ENCODE measurements around the gene PAPOLB.

PAPOLB gene

GRCh38 chr7:4873071-4873944 lies 11.5 kb upstream of the PAPOLB start:
- no peaks in the 10 kb centered on the region for H3K27me3 ChIP-seq (ENCODE audit: control insufficient read depth, insufficient read depth, low read length)
- H3K4me1 ChIP-seq (ENCODE audit: control insufficient read depth, insufficient read depth, low read length) = no peaks in the 10 kb centered on the region
- H3K9me3 ChIP-seq (ENCODE audit: control insufficient read depth, insufficient read depth, low read length) = no peaks in the 10 kb centered on the region

GRCh38 chr7:4871930-4872675 lies 10.3 kb upstream of the PAPOLB start:
- no peak overlapping the region for H3K4me3 ChIP-seq (ENCODE audit: low read depth, low read length)
- no peaks in the 10 kb centered on the region for H3K36me3 ChIP-seq (ENCODE audit: control insufficient read depth, insufficient read depth, low read length)
- H3K27me3 ChIP-seq (ENCODE audit: control insufficient read depth, insufficient read depth, low read length) = no peaks in the 10 kb centered on the region
- no peaks in the 10 kb centered on the region for H3K4me1 ChIP-seq (ENCODE audit: control insufficient read depth, insufficient read depth, low read length)
- H3K9me3 ChIP-seq (ENCODE audit: control insufficient read depth, insufficient read depth, low read length) = no peaks in the 10 kb centered on the region
- H3K9ac ChIP-seq (ENCODE audit: low read depth, low read length) = peak overlapping the region; percentile 47

More at GRCh38 chr7:4873071-4873944, 11.5 kb upstream of the PAPOLB start:
- Histone ChIP-seq H3K36me3 (ENCODE audit: control insufficient read depth, insufficient read depth, low read length) (peaks cover 3% of the 10 kb centered on the region), H3K9ac (ENCODE audit: low read depth, low read length) (no peak overlapping the region), H3K4me3 (ENCODE audit: low read depth, low read length) (no peak overlapping the region)

- Histone ChIP-seq H3K9me3 (ENCODE audit: control insufficient read depth, insufficient read depth, low read length) (no peaks in the 10 kb centered on the region), H3K4me3 (ENCODE audit: low read depth, low read length) (no peak overlapping the region), H3K4me1 (ENCODE audit: control insufficient read depth, insufficient read depth, low read length) (no peaks in the 10 kb centered on the region), H3K36me3 (ENCODE audit: control insufficient read depth, insufficient read depth, low read length) (no peaks in the 10 kb centered on the region), H3K27me3 (ENCODE audit: control insufficient read depth, insufficient read depth, low read length) (no peaks in the 10 kb centered on the region), H3K9ac (ENCODE audit: low read depth, low read length) (no peak overlapping the region)
Measured at GRCh38 chr7:4871056-4871680, 9.3 kb upstream of the PAPOLB start.

- Histone ChIP-seq H3K9me3 (ENCODE audit: control insufficient read depth, insufficient read depth, low read length) (no peaks in the 10 kb centered on the region), H3K36me3 (ENCODE audit: control insufficient read depth, insufficient read depth, low read length) (no peaks in the 10 kb centered on the region), H3K27me3 (ENCODE audit: control insufficient read depth, insufficient read depth, low read length) (peaks cover 6% of the 10 kb centered on the region), H3K4me3 (ENCODE audit: low read depth, low read length) (no peak overlapping the region), H3K4me1 (ENCODE audit: control insufficient read depth, insufficient read depth, low read length) (no peaks in the 10 kb centered on the region), H3K9ac (ENCODE audit: low read depth, low read length) (no peak overlapping the region)
Measured at GRCh38 chr7:4868493-4868892, 6.7 kb upstream of the PAPOLB start.

- peaks cover 2% of the 10 kb centered on the region for H3K4me1 ChIP-seq (ENCODE audit: control insufficient read depth, insufficient read depth, low read length)
- H3K36me3 ChIP-seq (ENCODE audit: control insufficient read depth, insufficient read depth, low read length) = no peaks in the 10 kb centered on the region
- H3K9ac ChIP-seq (ENCODE audit: low read depth, low read length) = no peak overlapping the region
- H3K9me3 ChIP-seq (ENCODE audit: control insufficient read depth, insufficient read depth, low read length) = no peaks in the 10 kb centered on the region
- H3K4me3 ChIP-seq (ENCODE audit: low read depth, low read length) = no peak overlapping the region
- peaks cover 10% of the 10 kb centered on the region for H3K27me3 ChIP-seq (ENCODE audit: control insufficient read depth, insufficient read depth, low read length)
Measured at GRCh38 chr7:4866528-4867496, 5.0 kb upstream of the PAPOLB start.

GRCh38 chr7:4862156-4862555 lies 326 bp upstream of the PAPOLB start:
- peak overlapping the region; percentile 29 for H3K9ac ChIP-seq (ENCODE audit: low read depth, low read length)
- H3K4me3 ChIP-seq (ENCODE audit: low read depth, low read length) = peak overlapping the region; percentile 69
- peaks cover 28% of the 10 kb centered on the region for H3K27me3 ChIP-seq (ENCODE audit: control insufficient read depth, insufficient read depth, low read length)
- H3K36me3 ChIP-seq (ENCODE audit: control insufficient read depth, insufficient read depth, low read length) = no peaks in the 10 kb centered on the region
- peaks cover 2% of the 10 kb centered on the region for H3K4me1 ChIP-seq (ENCODE audit: control insufficient read depth, insufficient read depth, low read length)
- H3K9me3 ChIP-seq (ENCODE audit: control insufficient read depth, insufficient read depth, low read length) = no peaks in the 10 kb centered on the region

- peaks cover 28% of the 10 kb centered on the region for H3K27me3 ChIP-seq (ENCODE audit: control insufficient read depth, insufficient read depth, low read length)
- no peaks in the 10 kb centered on the region for H3K36me3 ChIP-seq (ENCODE audit: control insufficient read depth, insufficient read depth, low read length)
- H3K9ac ChIP-seq (ENCODE audit: low read depth, low read length) = no peak overlapping the region
- peaks cover 2% of the 10 kb centered on the region for H3K4me1 ChIP-seq (ENCODE audit: control insufficient read depth, insufficient read depth, low read length)
- H3K9me3 ChIP-seq (ENCODE audit: control insufficient read depth, insufficient read depth, low read length) = no peaks in the 10 kb centered on the region
- peak overlapping the region; percentile 69 for H3K4me3 ChIP-seq (ENCODE audit: low read depth, low read length)
Measured at GRCh38 chr7:4861227-4861626, 603 bp downstream of the PAPOLB start.

GRCh38 chr7:4857189-4857588 lies 4.6 kb downstream of the PAPOLB start:
- Histone ChIP-seq H3K27me3 (ENCODE audit: control insufficient read depth, insufficient read depth, low read length) (peaks cover 20% of the 10 kb centered on the region), H3K4me3 (ENCODE audit: low read depth, low read length) (no peak overlapping the region), H3K4me1 (ENCODE audit: control insufficient read depth, insufficient read depth, low read length) (peaks cover 2% of the 10 kb centered on the region), H3K9ac (ENCODE audit: low read depth, low read length) (no peak overlapping the region), H3K9me3 (ENCODE audit: control insufficient read depth, insufficient read depth, low read length) (no peaks in the 10 kb centered on the region), H3K36me3 (ENCODE audit: control insufficient read depth, insufficient read depth, low read length) (no peaks in the 10 kb centered on the region)

GRCh38 chr7:4856336-4857057 lies 5.3 kb downstream of the PAPOLB start:
- Histone ChIP-seq H3K4me1 (ENCODE audit: control insufficient read depth, insufficient read depth, low read length) (no peaks in the 10 kb centered on the region), H3K9ac (ENCODE audit: low read depth, low read length) (no peak overlapping the region), H3K4me3 (ENCODE audit: low read depth, low read length) (no peak overlapping the region), H3K9me3 (ENCODE audit: control insufficient read depth, insufficient read depth, low read length) (no peaks in the 10 kb centered on the region), H3K27me3 (ENCODE audit: control insufficient read depth, insufficient read depth, low read length) (peaks cover 18% of the 10 kb centered on the region), H3K36me3 (ENCODE audit: control insufficient read depth, insufficient read depth, low read length) (no peaks in the 10 kb centered on the region)

- no peaks in the 10 kb centered on the region for H3K36me3 ChIP-seq (ENCODE audit: control insufficient read depth, insufficient read depth, low read length)
- H3K9ac ChIP-seq (ENCODE audit: low read depth, low read length) = no peak overlapping the region
- no peaks in the 10 kb centered on the region for H3K9me3 ChIP-seq (ENCODE audit: control insufficient read depth, insufficient read depth, low read length)
- peaks cover 7% of the 10 kb centered on the region for H3K27me3 ChIP-seq (ENCODE audit: control insufficient read depth, insufficient read depth, low read length)
- no peak overlapping the region for H3K4me3 ChIP-seq (ENCODE audit: low read depth, low read length)
- H3K4me1 ChIP-seq (ENCODE audit: control insufficient read depth, insufficient read depth, low read length) = no peaks in the 10 kb centered on the region
Measured at GRCh38 chr7:4854916-4855315, 6.9 kb downstream of the PAPOLB start.
